SK-N-SH treated with all-trans-retinoic acid at 6 μM for 48 hours (cell line): ENCODE data around the gene MLXIP.
"Not testable (repeated sequence)": the region's sequence is repeated elsewhere in the genome, so short reads cannot be mapped to it uniquely, and the experiment has no call there.

Experiments
- ESRRG ChIP-seq: fragments of 250-450 bp; sonication (Bioruptor Pico); IDR thresholded peaks from 2 replicates; pipeline ENCODE4 v1.6.1; 2021; ENCODE audit warnings: mild to moderate bottlenecking
- SNAI2 ChIP-seq: fragments of 250-450 bp; sonication (Bioruptor Pico); IDR thresholded peaks from 2 replicates; pipeline ENCODE4 v1.5.0; 2020; ENCODE audit warnings: mild to moderate bottlenecking, moderate library complexity
- ZFP30 ChIP-seq: fragments of 450-650 bp; formaldehyde crosslinking; IDR thresholded peaks from 2 replicates; pipeline ENCODE4 v1.5.0; 2022; ENCODE audit warnings: mild to moderate bottlenecking, moderate library complexity

GRCh38 chr12:122041458-122041857 is 37.1 kb upstream of the MLXIP start:
- TF ChIP-seq ZFP30, ESRRG, SNAI2 (CRISPR knock-in tag): not testable (repeated sequence)
